K562 (cell line): ENCODE data around the gene TMA7B. TPM values are rescaled to one million over a fixed set of nuclear protein-coding genes. Genes with fewer than 3 reads are reported as not detected.

Experiments
- BRD4 ChIP-seq: fragments of 200-600 bp; sonication (generic); IDR thresholded peaks from 2 replicates; pipeline ENCODE4 v1.6.1; 2017; ENCODE audit warnings: inconsistent platforms
- CBFB ChIP-seq: sonication (generic); formaldehyde crosslinking; IDR thresholded peaks from 2 replicates; pipeline ENCODE4 v1.4.0; 2020; ENCODE audit warnings: mild to moderate bottlenecking, missing genetic modification reagents
- ELF1 ChIP-seq: fragments of 200-800 bp; sonication (Bioruptor generic); IDR thresholded peaks from 2 replicates; pipeline ENCODE4 v1.6.1; 2016; ENCODE audit warnings: missing genetic modification characterization, missing compliant biosample characterization
- ESRRB ChIP-seq: fragments of 250-450 bp; sonication (Bioruptor Pico); IDR thresholded peaks from 2 replicates; pipeline ENCODE4 v1.5.0; 2020; ENCODE audit warnings: mild to moderate bottlenecking, moderate library complexity, borderline replicate concordance
- HNRNPH1 ChIP-seq: fragments of 200-400 bp; formaldehyde crosslinking; optimal IDR thresholded peaks from 2 replicates; pipeline ENCODE3; 2017; ENCODE audit warnings: low read depth, mild to moderate bottlenecking, low read length, moderate library complexity
- PHF20 ChIP-seq: fragments of 450-650 bp; IDR thresholded peaks from 2 replicates; pipeline ENCODE4 v1.6.1; 2018; ENCODE audit not compliant: partially characterized antibody
- PHF8 ChIP-seq: fragments of 200-600 bp; sonication (generic); IDR thresholded peaks from 2 replicates; pipeline ENCODE4 v1.6.1; 2012; ENCODE audit warnings: mixed run types, mild to moderate bottlenecking, inconsistent platforms, low read length, moderate library complexity, borderline replicate concordance
- RB1 ChIP-seq: fragments of 450-650 bp; IDR thresholded peaks from 2 replicates; pipeline ENCODE4 v1.6.1; 2017; ENCODE audit warnings: low read depth, mild to moderate bottlenecking
- RBM34 ChIP-seq: fragments of 200-400 bp; formaldehyde crosslinking; IDR thresholded peaks from 2 replicates; pipeline ENCODE4 v1.6.1; 2018; ENCODE audit warnings: low read length, borderline replicate concordance; ENCODE audit not compliant: insufficient read depth
- RFX5 ChIP-seq: IDR thresholded peaks from 2 replicates; pipeline ENCODE4 v1.6.1; 2011; ENCODE audit warnings: low read depth, mild to moderate bottlenecking, improper control_type of control experiment, low read length
- SAP30 ChIP-seq: fragments of 200-600 bp; sonication (generic); IDR thresholded peaks from 2 replicates; pipeline ENCODE4 v1.6.1; 2012; ENCODE audit warnings: borderline replicate concordance, low read depth, mild to moderate bottlenecking, moderate library complexity, low read length, control low read depth, inconsistent platforms; ENCODE audit not compliant: insufficient read depth, poor library complexity, severe bottlenecking
- SOX6 ChIP-seq: fragments of 450-650 bp; IDR thresholded peaks from 2 replicates; pipeline ENCODE4 v1.6.1; 2014; ENCODE audit warnings: mild to moderate bottlenecking
- TCFL5 ChIP-seq: fragments of 250-450 bp; sonication (Bioruptor Pico); conservative IDR thresholded peaks from 2 replicates; pipeline ENCODE4 v1.6.1; 2021; ENCODE audit warnings: mild to moderate bottlenecking, moderate library complexity, matching md5 sums
- XRCC5 ChIP-seq: fragments of 200-400 bp; formaldehyde crosslinking; IDR thresholded peaks from 2 replicates; pipeline ENCODE4 v1.6.1; 2017; ENCODE audit warnings: low read depth, mild to moderate bottlenecking, low read length
- ZC3H4 ChIP-seq: sonication (generic); formaldehyde crosslinking; IDR thresholded peaks from 2 replicates; pipeline ENCODE4 v1.9.0; 2021; ENCODE audit warnings: missing genetic modification reagents, borderline replicate concordance
- ZFPM2 ChIP-seq: fragments of 250-450 bp; sonication (Bioruptor Pico); IDR thresholded peaks from 2 replicates; pipeline ENCODE4 v1.5.1; 2022; ENCODE audit warnings: mild to moderate bottlenecking
- ZNF57 ChIP-seq: fragments of 450-650 bp; formaldehyde crosslinking; IDR thresholded peaks from 2 replicates; pipeline ENCODE4 v1.4.0; 2020; ENCODE audit warnings: mild to moderate bottlenecking, moderate library complexity
- ZNF584 ChIP-seq: fragments of 200-800 bp; sonication (Bioruptor generic); IDR thresholded peaks from 2 replicates; pipeline ENCODE4 v1.6.1; 2016; ENCODE audit warnings: low read depth, mild to moderate bottlenecking, missing genetic modification characterization, missing compliant biosample characterization
- ZNF644 ChIP-seq: fragments of 200-800 bp; sonication (Bioruptor generic); IDR thresholded peaks from 2 replicates; pipeline ENCODE4 v1.6.1; 2016; ENCODE audit warnings: low read depth, missing genetic modification characterization, missing compliant biosample characterization
- ZNF780A ChIP-seq: fragments of 250-450 bp; sonication (Bioruptor Pico); IDR thresholded peaks from 2 replicates; pipeline ENCODE4 v1.5.0; 2021; ENCODE audit warnings: mild to moderate bottlenecking
- polyA plus RNA-seq, 8 experiments: library from polyadenylated mRNA; depleted of rRNA in 4 of 8; stranded (reverse) in 5 of 8; unstranded in 3 of 8; fragments of >200 nt; fragmentation: Nextera tagmentation in 2 of 8; fragmentation: Illumina TruSeq in 1 of 8; extraction: Ambion mirVana in 2 of 8; extraction: Trizol in 1 of 8; gene quantifications; 2 replicates each; pipeline versions ENCODE4 v1.2.1 to v1.2.3, GENCODE V29; 2011 to 2014; ENCODE audit warnings: inconsistent platforms in 1 of 8, missing spikeins in 1 of 8
- total RNA-seq, 7 experiments: library from RNA; depleted of rRNA in 6 of 7; stranded (reverse); fragments of >200 nt in 6 of 7; fragmentation: Illumina TruSeq in 2 of 7; extraction: Trizol in 2 of 7; gene quantifications; 2 replicates each; pipeline versions ENCODE4 v1.2.1 to v1.2.3, GENCODE V29; 2011 to 2021; ENCODE audit warnings: low replicate concordance in 1 of 7
- TF ChIP-seq, protein P1 (sequence below): fragments of 250-450 bp; sonication (Bioruptor Pico); IDR thresholded peaks from 2 replicates; pipeline ENCODE4 v1.4.0; 2020
- TF ChIP-seq, protein P2 (sequence below): fragments of 450-650 bp; IDR thresholded peaks from 2 replicates; pipeline ENCODE4 v1.6.1; 2014; ENCODE audit warnings: low read depth, mild to moderate bottlenecking, moderate library complexity, borderline replicate concordance
- TF ChIP-seq, protein P3 (sequence below): fragments of 250-450 bp; sonication (Bioruptor Pico); IDR thresholded peaks from 2 replicates; pipeline ENCODE4 v1.4.0; 2020; ENCODE audit warnings: borderline replicate concordance

The TMA7B gene
- total and polyA plus RNA-seq, 9 of the 15 experiments (the other 6 are each of a cell fraction or from before 2014, with no cell fraction given) = 5.6 to 14.2 (median 11.8) TPM

DNA sequence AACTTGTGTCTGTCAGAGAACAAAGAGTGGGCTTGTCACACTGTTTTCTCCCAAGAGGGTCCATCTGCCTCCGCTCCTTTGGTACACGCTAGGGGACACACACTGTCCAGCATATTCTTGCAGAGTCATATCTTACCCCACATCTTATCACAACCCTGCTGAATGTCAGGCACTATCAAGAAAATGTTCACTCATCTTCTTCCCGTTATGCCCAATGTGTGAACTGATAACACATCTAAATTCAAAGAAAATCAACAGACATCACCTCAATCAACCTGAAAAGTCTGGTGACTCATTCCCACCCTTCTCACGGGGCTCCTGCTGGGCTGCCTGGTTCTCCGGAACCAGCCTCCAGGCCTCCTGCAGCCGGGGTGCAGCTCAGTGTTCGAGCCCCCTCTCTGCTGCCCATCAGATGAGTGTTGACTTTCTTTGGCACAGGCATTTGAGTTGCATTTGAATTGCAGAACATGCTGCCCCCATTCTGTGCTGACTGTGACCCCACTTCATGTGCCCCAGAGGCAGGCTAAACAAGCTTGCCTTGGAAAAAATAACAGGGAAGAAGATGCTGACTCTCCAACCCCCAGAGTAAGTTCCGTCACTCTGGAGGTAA lies 40.0 kb upstream of the TMA7B start (continued):
- TF ChIP-seq HNRNPH1 (no peak), SAP30 (no peak), ELF1 (tag) (no peak; the same call in 1 of the 2 replicates), RFX5 (no peak), CBFB (CRISPR knock-in tag) (no peak), ZNF780A (CRISPR knock-in tag) (no peak), ZNF584 (CRISPR knock-in tag) (no peak), RB1 (no peak), ZFPM2 (CRISPR knock-in tag) (no peak), PHF8 (no peak), RBM34 (no peak), PHF20 (no peak), ZNF644 (tag) (no peak), XRCC5 (0 out of 2 replicates have a peak, but pooled peaks have one; percentile 35), TCFL5 (no peak), ZC3H4 (CRISPR knock-in tag) (no peak), ZNF57 (CRISPR knock-in tag) (no peak), SOX6 (peak; percentile 91), BRD4 (no peak), ESRRB (CRISPR knock-in tag) (no peak)
- TF ChIP-seq, protein P1, sequence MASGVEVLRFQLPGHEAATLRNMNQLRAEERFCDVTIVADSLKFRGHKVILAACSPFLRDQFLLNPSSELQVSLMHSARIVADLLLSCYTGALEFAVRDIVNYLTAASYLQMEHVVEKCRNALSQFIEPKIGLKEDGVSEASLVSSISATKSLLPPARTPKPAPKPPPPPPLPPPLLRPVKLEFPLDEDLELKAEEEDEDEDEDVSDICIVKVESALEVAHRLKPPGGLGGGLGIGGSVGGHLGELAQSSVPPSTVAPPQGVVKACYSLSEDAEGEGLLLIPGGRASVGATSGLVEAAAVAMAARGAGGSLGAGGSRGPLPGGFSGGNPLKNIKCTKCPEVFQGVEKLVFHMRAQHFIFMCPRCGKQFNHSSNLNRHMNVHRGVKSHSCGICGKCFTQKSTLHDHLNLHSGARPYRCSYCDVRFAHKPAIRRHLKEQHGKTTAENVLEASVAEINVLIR (CRISPR knock-in tag) = no peak
- TF ChIP-seq, protein P2, sequence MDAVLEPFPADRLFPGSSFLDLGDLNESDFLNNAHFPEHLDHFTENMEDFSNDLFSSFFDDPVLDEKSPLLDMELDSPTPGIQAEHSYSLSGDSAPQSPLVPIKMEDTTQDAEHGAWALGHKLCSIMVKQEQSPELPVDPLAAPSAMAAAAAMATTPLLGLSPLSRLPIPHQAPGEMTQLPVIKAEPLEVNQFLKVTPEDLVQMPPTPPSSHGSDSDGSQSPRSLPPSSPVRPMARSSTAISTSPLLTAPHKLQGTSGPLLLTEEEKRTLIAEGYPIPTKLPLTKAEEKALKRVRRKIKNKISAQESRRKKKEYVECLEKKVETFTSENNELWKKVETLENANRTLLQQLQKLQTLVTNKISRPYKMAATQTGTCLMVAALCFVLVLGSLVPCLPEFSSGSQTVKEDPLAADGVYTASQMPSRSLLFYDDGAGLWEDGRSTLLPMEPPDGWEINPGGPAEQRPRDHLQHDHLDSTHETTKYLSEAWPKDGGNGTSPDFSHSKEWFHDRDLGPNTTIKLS = no peak
- TF ChIP-seq, protein P3, sequence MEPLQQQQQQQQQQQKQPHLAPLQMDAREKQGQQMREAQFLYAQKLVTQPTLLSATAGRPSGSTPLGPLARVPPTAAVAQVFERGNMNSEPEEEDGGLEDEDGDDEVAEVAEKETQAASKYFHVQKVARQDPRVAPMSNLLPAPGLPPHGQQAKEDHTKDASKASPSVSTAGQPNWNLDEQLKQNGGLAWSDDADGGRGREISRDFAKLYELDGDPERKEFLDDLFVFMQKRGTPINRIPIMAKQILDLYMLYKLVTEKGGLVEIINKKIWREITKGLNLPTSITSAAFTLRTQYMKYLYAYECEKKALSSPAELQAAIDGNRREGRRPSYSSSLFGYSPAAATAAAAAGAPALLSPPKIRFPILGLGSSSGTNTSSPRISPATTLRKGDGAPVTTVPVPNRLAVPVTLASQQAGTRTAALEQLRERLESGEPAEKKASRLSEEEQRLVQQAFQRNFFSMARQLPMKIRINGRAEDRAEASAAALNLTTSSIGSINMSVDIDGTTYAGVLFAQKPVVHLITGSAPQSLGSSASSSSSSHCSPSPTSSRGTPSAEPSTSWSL (CRISPR knock-in tag) = no peak
